Gastroesophageal sphincter (tissue), 4 donors: Measurements from ENCODE around the gene NOL9. TPM values are rescaled to one million over a fixed set of nuclear protein-coding genes. Genes with fewer than 3 reads are reported as not detected.
"Not testable (repeated sequence)": the region's sequence is repeated elsewhere in the genome, so short reads cannot be mapped to it uniquely, and the experiment has no call there.

Experiments used
- ATAC-seq: fragments of 150-250 bp; one replicate; pipeline ENCODE4 v1.9.1; 2016; ENCODE audit warnings: mild to moderate bottlenecking, moderate library complexity
- H3K27ac ChIP-seq, 4 donors: fragments of 200-600 bp; sonication (generic) in 3 of 4; 1 replicate in 3 of 4; 2 replicates in 1 of 4; pipeline ENCODE4 v1.5.1; 2016 to 2019
- H3K27me3 ChIP-seq: fragments of 200-600 bp; sonication (generic); one replicate; pipeline ENCODE4 v1.5.1; 2019
- H3K36me3 ChIP-seq, 2 donors: fragments of 200-600 bp; sonication (generic); one replicate each; pipeline ENCODE4 v1.5.1; 2019; ENCODE audit warnings: control low read depth in 1 of 2
- H3K4me1 ChIP-seq, 3 donors: fragments of 200-600 bp; sonication (generic); 1 replicate in 2 of 3; 2 replicates in 1 of 3; pipeline ENCODE4 v1.5.1; 2016 to 2019; ENCODE audit warnings: control low read depth in 2 of 3
- H3K4me3 ChIP-seq, 2 donors: fragments of 200-600 bp; sonication (generic); one replicate each; pipeline ENCODE4 v1.5.1; 2019; ENCODE audit warnings: mild to moderate bottlenecking in 1 of 2, moderate library complexity in 1 of 2
- H3K9me3 ChIP-seq, 3 donors: fragments of 200-600 bp; sonication (generic); one replicate each; pipeline ENCODE4 v1.5.1; 2017 to 2019; ENCODE audit warnings: control low read depth in 2 of 3
- EP300 ChIP-seq: sonication (generic); formaldehyde crosslinking; IDR thresholded peaks from one replicate; pipeline ENCODE4 v1.6.1; 2017; ENCODE audit warnings: antibody characterized with exemption, mild to moderate bottlenecking
- POLR2A ChIP-seq, 2 donors: fragments of 450-650 bp; IDR thresholded peaks; one replicate each; pipeline ENCODE4 v1.6.1; 2017; ENCODE audit warnings: antibody characterized with exemption in 2 of 2, mild to moderate bottlenecking in 2 of 2, moderate library complexity in 1 of 2
- POLR2AphosphoS5 ChIP-seq: sonication (generic); formaldehyde crosslinking; IDR thresholded peaks from one replicate; pipeline ENCODE4 v1.6.1; 2017; ENCODE audit warnings: antibody characterized with exemption
- WGBS, 2 donors: methylation state at CpG; one replicate each; pipeline ENCODE4 v1.1.5; 2018; ENCODE audit warnings: low coverage in 1 of 2; 5-methylcytosine and 5-hydroxymethylcytosine counted together
- total RNA-seq, 4 donors: library from RNA; depleted of rRNA; stranded (reverse); fragments of >200 nt; gene quantifications; one replicate each; pipeline ENCODE4 v1.1.0, GENCODE V29; 2016
- TF ChIP-seq, protein P1 (sequence below), 4 experiments: fragments of 200-600 bp in 2 of 4; fragments of 450-650 bp in 2 of 4; sonication (generic) in 1 of 4; IDR thresholded peaks; one replicate each; pipeline ENCODE4 v1.5.1; 2017 to 2019; ENCODE audit warnings: antibody characterized with exemption in 4 of 4, mild to moderate bottlenecking in 2 of 4, moderate library complexity in 2 of 4

Gene NOL9
- total RNA-seq, 4 donors from 2014 or later: 21.2 to 32.2 (median 25.7) TPM

DNA sequence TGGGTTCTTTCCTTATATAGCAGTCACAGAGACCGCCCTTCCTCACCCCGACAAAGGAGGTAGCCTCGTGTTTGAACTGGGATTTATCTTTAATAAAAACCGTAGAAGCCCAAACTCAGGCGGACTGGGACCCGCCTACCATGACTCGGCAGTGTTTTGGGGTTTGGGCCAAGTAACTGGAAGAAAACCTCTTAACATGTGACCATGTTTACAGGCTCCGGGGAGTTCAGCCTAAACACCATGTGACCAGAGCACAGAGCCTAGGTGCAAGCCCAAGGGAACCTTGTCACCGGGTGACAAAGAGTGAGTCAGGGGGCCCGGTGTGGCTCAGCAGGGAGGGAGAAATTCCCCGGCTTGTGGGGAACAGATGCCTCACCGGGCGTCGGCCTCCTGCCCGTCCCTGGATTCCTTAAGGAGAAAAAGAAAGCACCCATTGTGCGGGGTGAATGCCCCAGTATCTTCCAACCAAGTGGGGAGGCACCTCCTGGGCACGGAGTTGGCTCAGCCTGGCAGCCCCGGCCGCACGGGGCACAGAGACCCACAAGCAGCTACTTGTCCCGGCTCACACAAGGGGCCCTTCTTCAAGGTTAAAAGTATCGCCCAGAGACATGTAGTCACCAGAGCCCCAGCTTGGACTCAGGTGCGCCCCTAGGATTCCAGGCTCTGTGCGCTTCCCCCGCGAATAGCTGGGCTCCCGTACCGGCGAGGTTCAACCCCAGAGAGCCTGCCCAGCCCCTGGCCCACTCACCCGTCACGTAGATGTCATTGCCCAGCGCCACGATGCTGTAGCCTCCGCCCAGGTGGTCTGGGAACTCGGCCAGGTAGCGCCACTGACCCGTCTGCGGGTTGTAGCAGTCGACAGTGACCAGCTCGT is 47.0 kb upstream of the NOL9 start:
- Histone ChIP-seq H3K36me3 (peaks cover 0 to 35% of the 10 kb centered on the region in 2 donors), H3K9me3 (no peaks in the 10 kb centered on the region), H3K4me3 (peak overlapping the region; percentile 53 to 99), H3K4me1 (peaks cover 3 to 74% (median 52%) of the 10 kb centered on the region in 3 donors), H3K27ac (peak overlapping the region; percentile 87 to 100 (median 98)), H3K27me3 (no peaks in the 10 kb centered on the region)
- peak; percentile 61 for ATAC-seq
- TF ChIP-seq POLR2A (IDR thresholded peaks at IDR 0.05) (peak; percentile 52 to 57), POLR2AphosphoS5 (no peak)
- 0% methylated on average over 6 of the region's 40 CpGs; no CpG with 5 or more reads in 1 of the 2 donors for WGBS, 2 donors

DNA sequence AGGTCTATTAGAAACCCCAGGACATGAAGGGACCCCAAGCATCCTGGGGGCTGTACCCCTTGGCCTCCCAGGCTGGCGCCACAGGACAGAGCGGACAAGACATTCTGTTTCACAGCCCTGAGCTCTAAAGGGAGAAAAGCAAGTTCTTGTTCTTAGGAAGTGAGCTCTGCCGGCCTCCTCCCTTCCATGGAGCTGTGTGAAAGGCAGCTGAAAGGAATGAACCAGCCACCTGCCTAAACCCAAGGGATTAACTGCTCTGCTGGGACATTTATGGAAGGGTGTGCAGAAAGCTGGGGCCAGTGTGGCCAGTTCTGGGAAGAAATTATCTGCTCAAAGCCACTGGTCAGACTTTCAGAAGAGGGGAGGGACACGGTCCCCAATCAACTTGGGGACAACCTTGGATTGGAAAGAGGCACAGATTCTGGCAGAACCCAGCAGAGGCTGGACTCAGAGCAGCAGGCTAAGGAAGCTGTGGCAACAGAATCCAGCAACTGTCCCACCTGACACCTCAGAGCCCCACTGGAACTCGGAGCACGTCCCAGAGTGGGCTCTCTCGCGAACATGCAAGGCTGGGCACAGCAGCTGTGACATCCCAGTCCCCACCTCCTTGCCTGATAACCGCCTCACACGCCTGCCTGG is 46.2 kb upstream of the NOL9 start:
- Histone ChIP-seq H3K4me1 (peaks cover 3 to 74% (median 58%) of the 10 kb centered on the region in 3 donors), H3K9me3 (no peaks in the 10 kb centered on the region), H3K36me3 (peaks cover 0 to 42% of the 10 kb centered on the region in 2 donors), H3K27me3 (no peaks in the 10 kb centered on the region), H3K4me3 (peak overlapping the region; percentile 53 to 99), H3K27ac (peak overlapping the region; percentile 87 to 100 (median 98))
- no peak for TF ChIP-seq EP300
- no peak for TF ChIP-seq POLR2A (IDR thresholded peaks at IDR 0.05)
- 17% methylated on average over 2 of the region's 10 CpGs; no CpG with 5 or more reads in 1 of the 2 donors for WGBS, 2 donors
- ATAC-seq: no peak

DNA sequence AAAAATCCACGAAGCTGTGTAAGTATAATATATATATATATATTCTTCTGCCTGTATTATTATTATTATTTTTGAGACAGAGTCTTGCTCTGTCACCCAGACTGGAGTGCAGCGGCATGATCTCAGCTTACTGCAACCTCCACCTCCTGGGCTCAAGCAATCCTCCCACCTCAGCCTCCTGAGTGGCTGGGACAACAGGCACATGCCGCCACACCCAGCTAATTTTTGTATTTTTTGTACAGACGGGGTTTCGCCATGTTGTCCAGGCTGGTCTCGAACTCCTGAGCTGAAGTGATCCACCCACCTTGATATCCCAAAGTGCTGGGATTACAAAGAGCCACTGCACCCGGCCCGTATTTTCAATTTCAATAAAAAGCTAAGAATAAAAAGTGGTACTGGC is 45.7 kb upstream of the NOL9 start:
- H3K27ac ChIP-seq: peak overlapping the region; percentile 87 to 100 (median 98)

DNA sequence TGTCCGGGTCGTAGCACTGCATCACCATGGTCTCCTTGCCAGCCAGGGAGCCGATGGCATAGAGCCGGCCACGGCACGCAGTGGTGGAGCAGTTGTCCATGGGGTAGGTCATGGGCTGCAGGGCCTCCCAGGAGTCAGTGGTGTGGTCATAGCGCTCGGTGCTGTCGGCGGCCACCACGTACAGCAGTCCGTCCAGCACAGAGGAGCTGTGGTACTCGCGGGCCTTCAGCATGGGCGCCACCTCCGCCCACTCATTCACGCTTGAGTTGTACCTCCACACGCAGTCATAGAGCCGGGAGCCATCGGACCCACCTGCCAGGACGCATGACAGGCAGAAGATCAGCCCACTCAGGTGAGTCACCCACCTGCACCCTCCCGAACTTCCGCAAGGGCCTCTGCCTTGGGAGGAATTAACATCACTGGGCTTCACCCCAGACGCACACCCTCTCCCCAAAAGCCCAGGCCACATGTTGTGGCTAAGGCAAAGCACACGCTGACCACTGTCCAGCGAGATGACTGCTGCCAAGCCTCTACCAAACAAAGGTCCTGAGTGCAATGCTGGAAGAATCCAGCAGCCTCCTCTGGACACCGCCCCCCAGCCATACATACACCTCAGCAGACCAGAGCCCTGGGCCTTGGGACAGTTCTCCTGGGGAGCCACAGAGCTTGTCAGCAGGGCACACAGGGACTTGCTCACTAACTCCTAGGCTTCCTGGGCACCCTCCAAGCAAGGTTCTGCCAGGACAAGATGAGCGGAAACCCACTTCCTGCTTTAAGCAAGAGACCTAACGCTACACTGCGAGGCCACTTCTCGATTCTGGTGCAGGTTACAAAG is 45.0 kb upstream of the NOL9 start:
- TF ChIP-seq EP300: no peak
- TF ChIP-seq, protein P1, sequence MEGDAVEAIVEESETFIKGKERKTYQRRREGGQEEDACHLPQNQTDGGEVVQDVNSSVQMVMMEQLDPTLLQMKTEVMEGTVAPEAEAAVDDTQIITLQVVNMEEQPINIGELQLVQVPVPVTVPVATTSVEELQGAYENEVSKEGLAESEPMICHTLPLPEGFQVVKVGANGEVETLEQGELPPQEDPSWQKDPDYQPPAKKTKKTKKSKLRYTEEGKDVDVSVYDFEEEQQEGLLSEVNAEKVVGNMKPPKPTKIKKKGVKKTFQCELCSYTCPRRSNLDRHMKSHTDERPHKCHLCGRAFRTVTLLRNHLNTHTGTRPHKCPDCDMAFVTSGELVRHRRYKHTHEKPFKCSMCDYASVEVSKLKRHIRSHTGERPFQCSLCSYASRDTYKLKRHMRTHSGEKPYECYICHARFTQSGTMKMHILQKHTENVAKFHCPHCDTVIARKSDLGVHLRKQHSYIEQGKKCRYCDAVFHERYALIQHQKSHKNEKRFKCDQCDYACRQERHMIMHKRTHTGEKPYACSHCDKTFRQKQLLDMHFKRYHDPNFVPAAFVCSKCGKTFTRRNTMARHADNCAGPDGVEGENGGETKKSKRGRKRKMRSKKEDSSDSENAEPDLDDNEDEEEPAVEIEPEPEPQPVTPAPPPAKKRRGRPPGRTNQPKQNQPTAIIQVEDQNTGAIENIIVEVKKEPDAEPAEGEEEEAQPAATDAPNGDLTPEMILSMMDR (IDR thresholded peaks at IDR 0.05): no peak
- TF ChIP-seq POLR2A (IDR thresholded peaks at IDR 0.05): no peak
- no peak for TF ChIP-seq POLR2AphosphoS5
- WGBS, 2 donors: 60 to 66% methylated on average over 5 to 16 of the region's 31 CpGs
- no peaks in the 10 kb centered on the region for H3K27me3 ChIP-seq
- H3K4me1 ChIP-seq: peaks cover 0 to 74% (median 51%) of the 10 kb centered on the region in 3 donors
- H3K9me3 ChIP-seq: no peaks in the 10 kb centered on the region
- peak overlapping the region in 3 of 4 donors; percentile 62 to 100 (median 97) for H3K27ac ChIP-seq
- no peak for ATAC-seq
- peaks cover 0 to 54% of the 10 kb centered on the region in 2 donors for H3K36me3 ChIP-seq
- H3K4me3 ChIP-seq: peak overlapping the region; percentile 53 to 99

More for the DNA sequence above, 45.7 kb upstream of the NOL9 start:
- 38 to 41% methylated on average over 4 to 8 of the region's 8 CpGs for WGBS, 2 donors
- not testable (repeated sequence) for H3K9me3 ChIP-seq, H3K27me3 ChIP-seq, ATAC-seq
- H3K4me3 ChIP-seq: peak overlapping the region; percentile 53 to 99
- peaks cover 0 to 48% of the 10 kb centered on the region in 2 donors for H3K36me3 ChIP-seq
- H3K4me1 ChIP-seq: peaks cover 3 to 74% (median 56%) of the 10 kb centered on the region in 3 donors

DNA sequence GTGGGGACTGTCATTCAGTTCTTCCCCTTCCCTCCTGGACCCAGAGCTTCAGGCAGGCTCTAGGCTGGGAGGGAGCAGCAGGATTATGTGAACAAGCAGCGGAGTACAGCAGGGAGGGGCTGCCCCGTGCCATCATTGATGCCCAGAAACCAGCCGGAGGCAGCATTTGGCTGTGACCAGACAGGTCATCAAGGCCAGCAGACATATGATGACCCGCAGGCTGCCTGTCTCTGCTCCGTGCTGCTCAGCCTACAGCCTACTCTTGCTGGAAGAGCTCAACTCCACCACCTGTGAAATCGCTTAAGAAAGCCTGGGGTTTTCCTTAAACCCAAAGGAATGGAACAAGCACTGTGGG is 43.4 kb upstream of the NOL9 start:
- no peak for ATAC-seq
- Histone ChIP-seq H3K27ac (peak overlapping the region in 2 of 4 donors; percentile 47 to 97), H3K36me3 (peaks cover 0 to 70% of the 10 kb centered on the region in 2 donors), H3K27me3 (no peaks in the 10 kb centered on the region), H3K4me3 (peak overlapping the region in 1 of 2 donors; percentile 99), H3K4me1 (peaks cover 0 to 80% (median 46%) of the 10 kb centered on the region in 3 donors), H3K9me3 (no peaks in the 10 kb centered on the region)
- no CpG with 5 or more reads among the region's 6 CpGs for WGBS, 2 donors
- TF ChIP-seq EP300: no peak
- TF ChIP-seq POLR2AphosphoS5: no peak
- TF ChIP-seq, protein P1 (IDR thresholded peaks at IDR 0.05): no peak
- peak in 1 of 2 donors; percentile 0 for TF ChIP-seq POLR2A (IDR thresholded peaks at IDR 0.05)
